HG02870 (cell line): ENCODE results near the gene KRTAP5-8.
"Not testable (repeated sequence)": the region's sequence is repeated elsewhere in the genome, so short reads cannot be mapped to it uniquely, and the experiment has no call there.

Source experiments
- ATAC-seq: cut with Tn5 transposase; IDR thresholded peaks from one replicate; pipeline ENCODE4 v1.9.1; 2021; ENCODE audit warnings: mild to moderate bottlenecking, moderate library complexity; ENCODE audit not compliant: unreplicated experiment

The KRTAP5-8 gene

GRCh38 chr11:71542879-71543777 lies 5.3 kb downstream of the KRTAP5-8 start:
- no peak for ATAC-seq

GRCh38 chr11:71543866-71544265 lies 6.0 kb downstream of the KRTAP5-8 start:
- no peak for ATAC-seq

- ATAC-seq: no peak
Measured at GRCh38 chr11:71544525-71545214, 6.8 kb downstream of the KRTAP5-8 start.

- ATAC-seq: no peak
Measured at GRCh38 chr11:71545405-71545966, 7.7 kb downstream of the KRTAP5-8 start.

- ATAC-seq: no peak
Measured at GRCh38 chr11:71548120-71548519, 10.3 kb downstream of the KRTAP5-8 start, which contains the start of gene KRTAP5-9. TSS of gene KRTAP5-9 (plus strand) at chr11:71548420. CDS start at chr11:71548658, 238 bp downstream.

GRCh38 chr11:71548716-71549151 lies 10.9 kb downstream of the KRTAP5-8 start:
- ATAC-seq: no peak

- ATAC-seq: no peak
Measured at GRCh38 chr11:71551711-71552110, 13.9 kb downstream of the KRTAP5-8 start.

GRCh38 chr11:71554996-71555395 lies 17.2 kb downstream of the KRTAP5-8 start:
- ATAC-seq: no peak

- ATAC-seq: no peak
Measured at GRCh38 chr11:71555508-71555907, 17.7 kb downstream of the KRTAP5-8 start.

GRCh38 chr11:71556018-71556417 lies 18.2 kb downstream of the KRTAP5-8 start:
- no peak for ATAC-seq

- no peak for ATAC-seq
Measured at GRCh38 chr11:71557257-71557656, 19.4 kb downstream of the KRTAP5-8 start.

- ATAC-seq: no peak
Measured at GRCh38 chr11:71558996-71559395, 21.2 kb downstream of the KRTAP5-8 start.

GRCh38 chr11:71562120-71562519 lies 24.3 kb downstream of the KRTAP5-8 start:
- no peak for ATAC-seq

GRCh38 chr11:71563406-71563805 lies 25.6 kb downstream of the KRTAP5-8 start:
- no peak for ATAC-seq

GRCh38 chr11:71564430-71564829 lies 26.6 kb downstream of the KRTAP5-8 start:
- no peak for ATAC-seq

- no peak for ATAC-seq
Measured at GRCh38 chr11:71565263-71565662, 27.4 kb downstream of the KRTAP5-8 start, which contains the start of gene KRTAP5-10. TSS of gene KRTAP5-10 (plus strand) at chr11:71565563. CDS start at chr11:71565588, 25 bp downstream.

- ATAC-seq: no peak
Measured at GRCh38 chr11:71566081-71566620, 28.3 kb downstream of the KRTAP5-8 start.

GRCh38 chr11:71566626-71567599 lies 29.1 kb downstream of the KRTAP5-8 start:
- not testable (repeated sequence) for ATAC-seq

- not testable (repeated sequence) for ATAC-seq
Measured at GRCh38 chr11:71567633-71568032, 29.8 kb downstream of the KRTAP5-8 start.
